ENCODE measurements around the gene JADE1.

DNA sequence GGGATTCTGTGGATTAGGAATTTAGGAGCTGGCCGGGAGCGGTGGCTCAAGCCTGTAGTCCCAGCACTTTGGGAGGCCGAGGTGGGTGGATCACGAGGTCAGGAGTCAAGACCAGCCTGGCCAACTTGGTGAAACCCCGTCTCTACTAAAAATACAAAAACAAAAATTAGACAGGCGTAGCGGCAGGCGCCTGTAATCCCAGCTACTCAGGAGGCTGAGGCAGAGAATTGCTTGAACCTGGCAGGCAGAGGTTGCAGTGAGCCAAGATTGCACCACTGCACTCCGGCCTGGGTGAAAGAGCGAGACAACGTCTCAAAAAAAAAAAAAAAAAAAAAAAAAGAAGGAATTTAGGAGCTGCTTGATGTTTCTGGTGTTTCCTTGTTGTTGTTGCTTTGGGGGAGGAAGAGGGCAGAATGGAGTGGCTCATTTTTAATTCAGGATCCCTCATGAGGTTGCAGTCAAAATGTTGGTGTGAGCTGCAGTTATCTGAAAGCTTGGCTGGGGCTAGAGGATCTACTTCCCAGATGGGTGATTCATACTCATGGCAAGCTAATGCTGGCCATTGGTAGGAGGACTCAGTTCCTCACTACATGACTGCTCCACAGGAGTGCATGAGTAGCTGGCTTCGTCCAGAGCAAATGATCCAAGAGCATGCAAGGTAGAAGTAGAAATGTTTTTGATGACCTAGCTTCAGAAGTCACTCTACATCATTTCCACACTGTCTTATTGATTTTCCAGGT lies 26.5 kb upstream of the JADE1 start:
- no peak for TF ChIP-seq YY1 (IDR thresholded peaks at IDR 0.05; ENCODE audit: insufficient read depth, insufficient read length)
- no peak for TF ChIP-seq SUZ12 (IDR thresholded peaks at IDR 0.05; ENCODE audit: extremely low read depth, insufficient read depth, insufficient read length)
